ENCODE measurements around the gene KBTBD8. TPM values are rescaled to one million over a fixed set of nuclear protein-coding genes. Genes with fewer than 3 reads are reported as not detected.

The KBTBD8 gene
- total and polyA plus RNA-seq, 2 donors (not counting 1 experiment from before 2014, with no cell fraction given), result 1.1 to 2.3 TPM

- H2AFZ ChIP-seq (ENCODE audit: low read length), result no peak overlapping the region
- no peaks in the 10 kb centered on the region for H3K27me3 ChIP-seq (ENCODE audit: control insufficient read depth, insufficient read depth, low read length)
- H3K4me1 ChIP-seq (ENCODE audit: control insufficient read depth, extremely low read depth, insufficient read depth, low read length), result no peaks in the 10 kb centered on the region
- no peak for TF ChIP-seq CTCF (conservative IDR thresholded peaks at IDR 0.05 in 1 of 2, IDR thresholded peaks at IDR 0.05 in 1 of 2; ENCODE audit: low read depth in 1 of 2, low read length in 2 of 2)
- no peak for TF ChIP-seq EZH2 (IDR thresholded peaks at IDR 0.05; ENCODE audit: low read length, missing control alignments)
- H3K4me2 ChIP-seq (ENCODE audit: extremely low read depth, insufficient read depth, low read length), result no peak overlapping the region
- H3K79me2 ChIP-seq (ENCODE audit: control insufficient read depth, insufficient read depth, low read length), result no peaks in the 10 kb centered on the region
- H3K4me3 ChIP-seq (replicated peaks in 1 of 4; ENCODE audit: control extremely low read depth in 1 of 4, insufficient read depth in 1 of 4, low read depth in 3 of 4, low read length in 4 of 4), result no peak overlapping the region
- no peaks in the 10 kb centered on the region for H4K20me1 ChIP-seq (ENCODE audit: control insufficient read depth, extremely low read depth, insufficient read depth, low read length)
- no peak for DNase-seq (ENCODE audit: low read depth in 2 of 2)
- no peak overlapping the region for H3K9ac ChIP-seq (ENCODE audit: insufficient read depth, low read length)
- no peak overlapping the region for H3K27ac ChIP-seq (ENCODE audit: insufficient read depth, low read length)
- H3K36me3 ChIP-seq (ENCODE audit: control insufficient read depth, insufficient read depth, low read length), result no peaks in the 10 kb centered on the region
- H3K9me3 ChIP-seq (ENCODE audit: control insufficient read depth, insufficient read depth, low read depth, low read length), result no peaks in the 10 kb centered on the region
Measured at GRCh38 chr3:67012564-67012963, 14.5 kb downstream of the KBTBD8 start.

GRCh38 chr3:67015702-67016484 lies 17.8 kb downstream of the KBTBD8 start:
- no peaks in the 10 kb centered on the region for H3K36me3 ChIP-seq (ENCODE audit: control insufficient read depth, insufficient read depth, low read length)
- H3K4me1 ChIP-seq (ENCODE audit: control insufficient read depth, extremely low read depth, insufficient read depth, low read length), result no peaks in the 10 kb centered on the region
- no peak overlapping the region for H2AFZ ChIP-seq (ENCODE audit: low read length)
- H4K20me1 ChIP-seq (ENCODE audit: control insufficient read depth, extremely low read depth, insufficient read depth, low read length), result no peaks in the 10 kb centered on the region
- H3K27me3 ChIP-seq (ENCODE audit: control insufficient read depth, insufficient read depth, low read length), result no peaks in the 10 kb centered on the region
- H3K79me2 ChIP-seq (ENCODE audit: control insufficient read depth, insufficient read depth, low read length), result no peaks in the 10 kb centered on the region
- DNase-seq (ENCODE audit: low read depth in 2 of 2), result no peak
- TF ChIP-seq CTCF (conservative IDR thresholded peaks at IDR 0.05 in 1 of 2, IDR thresholded peaks at IDR 0.05 in 1 of 2; ENCODE audit: low read depth in 1 of 2, low read length in 2 of 2), result no peak
- TF ChIP-seq EZH2 (IDR thresholded peaks at IDR 0.05; ENCODE audit: low read length, missing control alignments), result no peak
- no peak overlapping the region for H3K9ac ChIP-seq (ENCODE audit: insufficient read depth, low read length)
- H3K4me3 ChIP-seq (replicated peaks in 1 of 4; ENCODE audit: control extremely low read depth in 1 of 4, insufficient read depth in 1 of 4, low read depth in 3 of 4, low read length in 4 of 4), result no peak overlapping the region
- no peak overlapping the region for H3K4me2 ChIP-seq (ENCODE audit: extremely low read depth, insufficient read depth, low read length)
- H3K27ac ChIP-seq (ENCODE audit: insufficient read depth, low read length), result no peak overlapping the region
- H3K9me3 ChIP-seq (ENCODE audit: control insufficient read depth, insufficient read depth, low read depth, low read length), result no peaks in the 10 kb centered on the region

GRCh38 chr3:67016522-67017080 lies 18.5 kb downstream of the KBTBD8 start:
- no peaks in the 10 kb centered on the region for H3K27me3 ChIP-seq (ENCODE audit: control insufficient read depth, insufficient read depth, low read length)
- TF ChIP-seq EZH2 (IDR thresholded peaks at IDR 0.05; ENCODE audit: low read length, missing control alignments) (no peak), CTCF (conservative IDR thresholded peaks at IDR 0.05 in 1 of 2, IDR thresholded peaks at IDR 0.05 in 1 of 2; ENCODE audit: low read depth in 1 of 2, low read length in 2 of 2) (no peak)
- H3K36me3 ChIP-seq (ENCODE audit: control insufficient read depth, insufficient read depth, low read length), result no peaks in the 10 kb centered on the region
- no peak overlapping the region for H2AFZ ChIP-seq (ENCODE audit: low read length)
- no peaks in the 10 kb centered on the region for H3K4me1 ChIP-seq (ENCODE audit: control insufficient read depth, extremely low read depth, insufficient read depth, low read length)
- no peaks in the 10 kb centered on the region for H4K20me1 ChIP-seq (ENCODE audit: control insufficient read depth, extremely low read depth, insufficient read depth, low read length)
- H3K4me3 ChIP-seq (replicated peaks in 1 of 4; ENCODE audit: control extremely low read depth in 1 of 4, insufficient read depth in 1 of 4, low read depth in 3 of 4, low read length in 4 of 4), result no peak overlapping the region
- H3K9me3 ChIP-seq (ENCODE audit: control insufficient read depth, insufficient read depth, low read depth, low read length), result no peaks in the 10 kb centered on the region
- no peak overlapping the region for H3K4me2 ChIP-seq (ENCODE audit: extremely low read depth, insufficient read depth, low read length)
- no peaks in the 10 kb centered on the region for H3K79me2 ChIP-seq (ENCODE audit: control insufficient read depth, insufficient read depth, low read length)
- H3K9ac ChIP-seq (ENCODE audit: insufficient read depth, low read length), result no peak overlapping the region
- DNase-seq (ENCODE audit: low read depth in 2 of 2), result no peak
- H3K27ac ChIP-seq (ENCODE audit: insufficient read depth, low read length), result no peak overlapping the region

All from fibroblast of lung (primary cell).